Trophoblast cell (in vitro differentiated cells and primary cell): ENCODE measurements around the gene XYLB.

Experiments used
- DNase-seq, 2 donors: peaks; one replicate each; pipeline ENCODE4 v3.0.0-alpha.2; 2016
- H2AFZ ChIP-seq: 2 replicates; pipeline ENCODE4 v1.6.1; 2013; ENCODE audit warnings: low read length, moderate library complexity, mild to moderate bottlenecking; ENCODE audit not compliant: insufficient read depth, poor library complexity
- H2AK5ac ChIP-seq: 2 replicates; pipeline ENCODE4 v1.6.1; 2013; ENCODE audit warnings: mild to moderate bottlenecking, low read length
- H2BK120ac ChIP-seq: 2 replicates; pipeline ENCODE4 v1.6.1; 2013; ENCODE audit warnings: low read length, mild to moderate bottlenecking, moderate library complexity; ENCODE audit not compliant: insufficient read depth, poor library complexity
- H2BK12ac ChIP-seq: 2 replicates; pipeline ENCODE4 v1.6.1; 2013; ENCODE audit warnings: mild to moderate bottlenecking, low read length, moderate library complexity
- H2BK5ac ChIP-seq: 2 replicates; pipeline ENCODE4 v1.6.1; 2013; ENCODE audit warnings: low read length, low read depth, moderate library complexity, mild to moderate bottlenecking; ENCODE audit not compliant: poor library complexity
- H3K14ac ChIP-seq: 2 replicates; pipeline ENCODE4 v1.6.1; 2013; ENCODE audit warnings: mild to moderate bottlenecking, low read length
- H3K18ac ChIP-seq: 2 replicates; pipeline ENCODE4 v1.6.1; 2013; ENCODE audit warnings: mild to moderate bottlenecking, low read length
- H3K23ac ChIP-seq: 2 replicates; pipeline ENCODE4 v1.6.1; 2013; ENCODE audit warnings: low read length
- H3K27ac ChIP-seq: 2 replicates; pipeline ENCODE4 v1.5.1; 2013; ENCODE audit warnings: low read depth, mild to moderate bottlenecking, inconsistent platforms, low read length, moderate library complexity
- H3K27me3 ChIP-seq: 2 replicates; pipeline ENCODE4 v1.6.1; 2013; ENCODE audit warnings: inconsistent platforms, mild to moderate bottlenecking, low read length, moderate library complexity; ENCODE audit not compliant: insufficient read depth
- H3K36me3 ChIP-seq, 2 experiments: 1 replicate in 1 of 2; 2 replicates in 1 of 2; pipeline ENCODE4 v1.6.1; 2013; ENCODE audit warnings: low read length in 2 of 2, mild to moderate bottlenecking in 2 of 2, moderate library complexity in 1 of 2; ENCODE audit not compliant: insufficient read depth in 2 of 2, control insufficient read depth in 1 of 2
- H3K4ac ChIP-seq: 2 replicates; pipeline ENCODE4 v1.6.1; 2013; ENCODE audit warnings: low read depth, mild to moderate bottlenecking, low read length, moderate library complexity
- H3K4me1 ChIP-seq, 2 experiments: 1 replicate in 1 of 2; 2 replicates in 1 of 2; pipeline ENCODE4 v1.6.1; 2013; ENCODE audit warnings: low read length in 2 of 2, mild to moderate bottlenecking in 2 of 2, moderate library complexity in 1 of 2; ENCODE audit not compliant: insufficient read depth in 2 of 2, control insufficient read depth in 1 of 2
- H3K4me2 ChIP-seq: 2 replicates; pipeline ENCODE4 v1.6.1; 2013; ENCODE audit warnings: inconsistent platforms, mild to moderate bottlenecking, low read length, moderate library complexity
- H3K4me3 ChIP-seq: 2 replicates; pipeline ENCODE4 v1.5.1; 2013; ENCODE audit warnings: mild to moderate bottlenecking, low read depth, low read length, inconsistent platforms
- H3K79me1 ChIP-seq: one replicate; pipeline ENCODE4 v1.6.1; 2013; ENCODE audit warnings: low read length
- H3K79me2 ChIP-seq: 2 replicates; pipeline ENCODE4 v1.6.1; 2013; ENCODE audit warnings: low read length, mild to moderate bottlenecking; ENCODE audit not compliant: control insufficient read depth, insufficient read depth, poor library complexity
- H3K9ac ChIP-seq: 2 replicates; pipeline ENCODE4 v1.6.1; 2013; ENCODE audit warnings: mild to moderate bottlenecking, low read length
- H3K9me3 ChIP-seq: 2 replicates; pipeline ENCODE4 v1.6.1; 2013; ENCODE audit warnings: low read depth, mild to moderate bottlenecking, control low read depth, inconsistent platforms, low read length; ENCODE audit not compliant: insufficient read depth
- H4K12ac ChIP-seq: 2 replicates; pipeline ENCODE4 v1.6.1; 2013; ENCODE audit warnings: low read depth, mild to moderate bottlenecking, low read length, moderate library complexity
- H4K8ac ChIP-seq: 2 replicates; pipeline ENCODE4 v1.6.1; 2013; ENCODE audit warnings: low read depth, mild to moderate bottlenecking, low read length, moderate library complexity
- H4K91ac ChIP-seq: one replicate; pipeline ENCODE4 v1.6.1; 2013; ENCODE audit warnings: low read depth, mild to moderate bottlenecking, low read length, moderate library complexity
- WGBS: extraction: QIAGEN DNeasy Blood & Tissue Kit; methylation state at CpG from one replicate; pipeline ENCODE4 v1.1.7; 2013; ENCODE audit warnings: missing lambda C conversion rate; ENCODE audit not compliant: insufficient read length, insufficient coverage; ENCODE audit errors: extremely low coverage; 5-methylcytosine and 5-hydroxymethylcytosine counted together

Gene XYLB

GRCh38 chr3:38379201-38379770 is 32.7 kb downstream of the XYLB start:
- H3K4ac ChIP-seq: no peak overlapping the region
- no peak overlapping the region for H2AK5ac ChIP-seq
- no peak overlapping the region for H4K12ac ChIP-seq
- no peaks in the 10 kb centered on the region for H3K4me1 ChIP-seq
- no peak overlapping the region for H2BK5ac ChIP-seq
- peaks cover 2% of the 10 kb centered on the region for H3K9me3 ChIP-seq
- H3K4me3 ChIP-seq: no peak overlapping the region
- no peak overlapping the region for H3K4me2 ChIP-seq
- H3K36me3 ChIP-seq: peaks cover 7 to 13% of the 10 kb centered on the region in 2 experiments
- H3K9ac ChIP-seq: no peak overlapping the region
- no peak overlapping the region for H2BK12ac ChIP-seq
- no peak overlapping the region for H4K8ac ChIP-seq
- no peak overlapping the region for H2AFZ ChIP-seq
- H3K79me2 ChIP-seq: no peaks in the 10 kb centered on the region
- no peaks in the 10 kb centered on the region for H3K27me3 ChIP-seq
- no peak overlapping the region for H4K91ac ChIP-seq
- H3K14ac ChIP-seq: no peak overlapping the region
- H3K18ac ChIP-seq: no peak overlapping the region
- DNase-seq: no peak
- no peaks in the 10 kb centered on the region for H3K79me1 ChIP-seq
- no CpG with 5 or more reads among the region's 7 CpGs for WGBS
- no peak overlapping the region for H3K23ac ChIP-seq
- H3K27ac ChIP-seq: no peak overlapping the region
- no peak overlapping the region for H2BK120ac ChIP-seq

- Histone ChIP-seq H3K36me3 (peaks cover 7 to 10% of the 10 kb centered on the region in 2 experiments), H3K27me3 (no peaks in the 10 kb centered on the region), H3K9ac (no peak overlapping the region), H3K4me3 (no peak overlapping the region), H4K91ac (no peak overlapping the region), H3K79me2 (no peaks in the 10 kb centered on the region), H3K4ac (no peak overlapping the region), H2BK5ac (no peak overlapping the region), H3K14ac (no peak overlapping the region), H3K79me1 (no peaks in the 10 kb centered on the region), H4K12ac (no peak overlapping the region), H2AK5ac (no peak overlapping the region), H3K9me3 (no peaks in the 10 kb centered on the region), H3K27ac (no peak overlapping the region), H2BK12ac (no peak overlapping the region), H3K23ac (no peak overlapping the region), H3K4me1 (no peaks in the 10 kb centered on the region), H3K4me2 (no peak overlapping the region), H4K8ac (no peak overlapping the region), H3K18ac (no peak overlapping the region), H2AFZ (no peak overlapping the region), H2BK120ac (no peak overlapping the region)
- no CpG with 5 or more reads among the region's 7 CpGs for WGBS
- no peak for DNase-seq
Measured at GRCh38 chr3:38382506-38383080, 36.0 kb downstream of the XYLB start.

- no peak overlapping the region for H4K91ac ChIP-seq
- H3K18ac ChIP-seq: no peak overlapping the region
- DNase-seq: no peak
- H2BK120ac ChIP-seq: no peak overlapping the region
- no peak overlapping the region for H4K8ac ChIP-seq
- H3K4me3 ChIP-seq: no peak overlapping the region
- no peak overlapping the region for H2AK5ac ChIP-seq
- no peaks in the 10 kb centered on the region for H3K27me3 ChIP-seq
- no peak overlapping the region for H2AFZ ChIP-seq
- H2BK12ac ChIP-seq: no peak overlapping the region
- no peaks in the 10 kb centered on the region for H3K4me1 ChIP-seq
- no CpG with 5 or more reads among the region's 8 CpGs for WGBS
- H3K27ac ChIP-seq: no peak overlapping the region
- H3K23ac ChIP-seq: no peak overlapping the region
- H3K9ac ChIP-seq: no peak overlapping the region
- H3K36me3 ChIP-seq: peaks cover 7 to 8% of the 10 kb centered on the region in 2 experiments
- no peak overlapping the region for H4K12ac ChIP-seq
- no peaks in the 10 kb centered on the region for H3K79me2 ChIP-seq
- H3K14ac ChIP-seq: no peak overlapping the region
- H3K4ac ChIP-seq: no peak overlapping the region
- H3K9me3 ChIP-seq: no peaks in the 10 kb centered on the region
- H3K4me2 ChIP-seq: no peak overlapping the region
- H3K79me1 ChIP-seq: no peaks in the 10 kb centered on the region
- H2BK5ac ChIP-seq: no peak overlapping the region
Measured at GRCh38 chr3:38383156-38383875, 36.7 kb downstream of the XYLB start.

GRCh38 chr3:38386992-38387750 is 40.6 kb downstream of the XYLB start:
- no peak overlapping the region for H2BK5ac ChIP-seq
- no CpG with 5 or more reads among the region's 5 CpGs for WGBS
- no peak overlapping the region for H2AFZ ChIP-seq

More at GRCh38 chr3:38386992-38387750, 40.6 kb downstream of the XYLB start:
- DNase-seq: no peak
- no peaks in the 10 kb centered on the region for H3K79me1 ChIP-seq
- H3K9me3 ChIP-seq: no peaks in the 10 kb centered on the region
- no peak overlapping the region for H3K4ac ChIP-seq
- no peak overlapping the region for H4K12ac ChIP-seq
- H3K27ac ChIP-seq: no peak overlapping the region
- no peak overlapping the region for H2AK5ac ChIP-seq
- no peaks in the 10 kb centered on the region for H3K4me1 ChIP-seq
- peaks cover 0 to 2% of the 10 kb centered on the region in 2 experiments for H3K36me3 ChIP-seq
- H4K8ac ChIP-seq: no peak overlapping the region
- no peak overlapping the region for H3K4me2 ChIP-seq
- no peaks in the 10 kb centered on the region for H3K79me2 ChIP-seq
- H3K9ac ChIP-seq: no peak overlapping the region
- no peak overlapping the region for H2BK12ac ChIP-seq
- H4K91ac ChIP-seq: no peak overlapping the region
- H3K18ac ChIP-seq: no peak overlapping the region
- H3K23ac ChIP-seq: no peak overlapping the region
- H3K27me3 ChIP-seq: no peaks in the 10 kb centered on the region
- H3K14ac ChIP-seq: no peak overlapping the region
- no peak overlapping the region for H2BK120ac ChIP-seq
- H3K4me3 ChIP-seq: no peak overlapping the region
